HepG2 (cell line): ENCODE results near the gene NDUFAF3. TPM values are rescaled to one million over a fixed set of nuclear protein-coding genes. Genes with fewer than 3 reads are reported as not detected.

Experiments
- GLMP ChIP-seq: sonication (generic); formaldehyde crosslinking; IDR thresholded peaks from 2 replicates; pipeline ENCODE4 v1.9.0; 2021; ENCODE audit warnings: missing genetic modification reagents, mild to moderate bottlenecking, borderline replicate concordance
- NR3C1 ChIP-seq: sonication (generic); formaldehyde crosslinking; IDR thresholded peaks from 2 replicates; pipeline ENCODE4 v1.4.0; 2020; ENCODE audit warnings: missing genetic modification reagents
- RBM39 ChIP-seq: fragments of 200-400 bp; formaldehyde crosslinking; IDR thresholded peaks from one replicate; pipeline ENCODE4 v1.6.1; 2018; ENCODE audit warnings: antibody characterized with exemption, mild to moderate bottlenecking, low read depth, low read length; ENCODE audit not compliant: poor library complexity, severe bottlenecking
- RFX1 ChIP-seq: fragments of 450-650 bp; IDR thresholded peaks from 2 replicates; pipeline ENCODE4 v1.6.1; 2017
- RNF2 ChIP-seq: fragments of 450-650 bp; conservative IDR thresholded peaks from 2 replicates; pipeline ENCODE4 v1.6.1; 2016; ENCODE audit warnings: low read depth
- SMYD3 ChIP-seq: sonication (generic); formaldehyde crosslinking; IDR thresholded peaks from 2 replicates; pipeline ENCODE4 v1.8.1; 2023; ENCODE audit warnings: mild to moderate bottlenecking, missing genetic modification reagents
- TBX3 ChIP-seq: fragments of 450-650 bp; IDR thresholded peaks from 2 replicates; pipeline ENCODE4 v1.6.1; 2017; ENCODE audit warnings: antibody characterized with exemption, mild to moderate bottlenecking, inconsistent platforms, borderline replicate concordance
- ZBTB4 ChIP-seq: sonication (generic); formaldehyde crosslinking; IDR thresholded peaks from 2 replicates; pipeline ENCODE4 v1.4.0; 2020; ENCODE audit warnings: missing genetic modification reagents, mild to moderate bottlenecking, borderline replicate concordance
- ZEB1 ChIP-seq: IDR thresholded peaks from 2 replicates; pipeline ENCODE4 v1.6.1; 2012; ENCODE audit warnings: mild to moderate bottlenecking, low read depth, inconsistent platforms; ENCODE audit not compliant: insufficient replicate concordance
- ZFP36L1 ChIP-seq: sonication (generic); formaldehyde crosslinking; IDR thresholded peaks from 2 replicates; pipeline ENCODE4 v1.8.0; 2022; ENCODE audit warnings: mild to moderate bottlenecking, missing genetic modification reagents, moderate library complexity
- ZNF101 ChIP-seq: sonication (generic); formaldehyde crosslinking; IDR thresholded peaks from 2 replicates; pipeline ENCODE4 v1.4.0; 2020; ENCODE audit warnings: mild to moderate bottlenecking, low read depth, missing genetic modification reagents, borderline replicate concordance
- ZNF121 ChIP-seq: sonication (generic); formaldehyde crosslinking; IDR thresholded peaks from 2 replicates; pipeline ENCODE4 v1.5.0; 2020; ENCODE audit warnings: mild to moderate bottlenecking, missing genetic modification reagents
- ZNF33B ChIP-seq: sonication (generic); formaldehyde crosslinking; IDR thresholded peaks from 2 replicates; pipeline ENCODE4 v1.5.1; 2020; ENCODE audit warnings: mild to moderate bottlenecking, missing genetic modification reagents
- ZNF7 ChIP-seq: IDR thresholded peaks from 2 replicates; pipeline ENCODE4 v1.6.1; 2016; ENCODE audit warnings: missing biosample characterization, missing genetic modification reagents
- ZNF777 ChIP-seq: sonication (generic); formaldehyde crosslinking; IDR thresholded peaks from 2 replicates; pipeline ENCODE4 v1.4.0; 2020; ENCODE audit warnings: missing genetic modification reagents
- ZSCAN30 ChIP-seq: sonication (generic); formaldehyde crosslinking; IDR thresholded peaks from 2 replicates; pipeline ENCODE4 v1.5.0; 2020; ENCODE audit warnings: mild to moderate bottlenecking, missing genetic modification reagents
- polyA plus RNA-seq, 8 experiments: library from polyadenylated mRNA; depleted of rRNA in 3 of 8; stranded (reverse) in 7 of 8; unstranded in 1 of 8; fragments of >200 nt; fragmentation: Illumina TruSeq in 4 of 8; extraction: Trizol in 4 of 8; gene quantifications; 2 replicates each; pipeline versions ENCODE4 v1.2.1 to v1.2.3, GENCODE V29; 2011 to 2016; ENCODE audit warnings: low read depth in 4 of 8, missing spikeins in 1 of 8, mixed read lengths in 1 of 8; ENCODE audit not compliant: insufficient read depth in 1 of 8
- total RNA-seq, 5 experiments: library from RNA; depleted of rRNA; stranded (reverse); fragments of >200 nt; fragmentation: Illumina TruSeq; extraction: Trizol; gene quantifications; 2 replicates each; pipeline ENCODE4 v1.2.3, GENCODE V29; 2016; ENCODE audit warnings: low read depth in 1 of 5
- TF ChIP-seq, protein P1 (sequence below): fragments of 450-650 bp; IDR thresholded peaks from 2 replicates; pipeline ENCODE4 v1.6.1; 2017; ENCODE audit warnings: mild to moderate bottlenecking
- TF ChIP-seq, protein P2 (sequence below): sonication (generic); formaldehyde crosslinking; IDR thresholded peaks from 2 replicates; pipeline ENCODE4 v1.4.0; 2020; ENCODE audit warnings: mild to moderate bottlenecking, missing genetic modification reagents
- TF ChIP-seq, protein P3 (sequence below): sonication (generic); formaldehyde crosslinking; IDR thresholded peaks from 2 replicates; pipeline ENCODE4 v1.9.0; 2021; ENCODE audit warnings: missing genetic modification reagents, borderline replicate concordance

The NDUFAF3 gene
- total and polyA plus RNA-seq, 2 of the 13 experiments (the other 11 are each of a cell fraction or from before 2014, with no cell fraction given) = 39.0 to 50.0 TPM

DNA sequence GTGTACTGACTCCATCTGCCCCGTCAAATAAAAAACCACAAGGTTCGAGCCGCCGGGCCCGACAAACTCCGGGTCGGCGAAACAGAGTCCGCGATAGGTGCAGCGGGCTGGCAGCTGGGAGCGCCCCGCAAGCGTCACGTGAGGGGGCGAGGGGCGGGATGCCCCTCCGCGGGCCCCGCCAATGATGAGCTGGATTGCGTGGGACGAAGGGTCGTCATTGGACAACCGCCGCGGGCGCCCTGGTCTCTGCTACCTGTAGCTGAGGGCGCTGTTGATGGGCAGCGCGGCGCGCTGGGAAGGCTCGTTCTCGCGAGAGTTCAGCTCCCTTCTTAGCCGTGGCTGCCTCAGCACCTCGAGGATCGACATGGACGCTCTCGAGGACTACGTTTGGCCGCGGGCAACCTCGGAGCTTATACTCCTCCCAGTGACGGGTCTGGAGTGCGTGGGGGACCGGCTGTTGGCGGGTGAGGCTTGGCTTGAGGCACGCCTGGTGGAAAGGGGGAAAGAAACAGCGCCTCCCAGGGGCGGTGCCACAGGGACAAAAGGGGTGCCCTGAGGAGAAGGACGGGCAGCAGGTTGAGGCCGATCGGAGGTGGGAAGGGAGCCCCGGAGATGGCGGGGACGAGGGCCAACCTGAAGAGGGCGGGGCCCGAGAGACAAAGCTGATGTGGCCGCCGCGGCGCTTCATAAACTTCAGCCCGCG lies 14.7 kb upstream of the NDUFAF3 start, which contains the start of gene WDR6 (continued):
- TF ChIP-seq ZEB1 (no peak), ZNF7 (CRISPR knock-in tag) (no peak; the same call in 1 of the 2 replicates), RNF2 (peak; percentile 84), SMYD3 (0 out of 2 replicates have a peak, but pooled peaks have one; percentile 61), RBM39 (peak; percentile 90), ZNF121 (CRISPR knock-in tag) (no peak), ZNF101 (no peak; the same call in 1 of the 2 replicates), ZNF777 (CRISPR knock-in tag) (peak; percentile 51; the same call in 1 of the 2 replicates), ZBTB4 (CRISPR knock-in tag) (no peak), NR3C1 (CRISPR knock-in tag) (no peak), TBX3 (no peak; the same call in 1 of the 2 replicates), RFX1 (no peak), GLMP (CRISPR knock-in tag) (no peak), ZFP36L1 (CRISPR knock-in tag) (no peak), ZSCAN30 (CRISPR knock-in tag) (no peak), ZNF33B (CRISPR knock-in tag) (no peak)
- TF ChIP-seq, protein P1, sequence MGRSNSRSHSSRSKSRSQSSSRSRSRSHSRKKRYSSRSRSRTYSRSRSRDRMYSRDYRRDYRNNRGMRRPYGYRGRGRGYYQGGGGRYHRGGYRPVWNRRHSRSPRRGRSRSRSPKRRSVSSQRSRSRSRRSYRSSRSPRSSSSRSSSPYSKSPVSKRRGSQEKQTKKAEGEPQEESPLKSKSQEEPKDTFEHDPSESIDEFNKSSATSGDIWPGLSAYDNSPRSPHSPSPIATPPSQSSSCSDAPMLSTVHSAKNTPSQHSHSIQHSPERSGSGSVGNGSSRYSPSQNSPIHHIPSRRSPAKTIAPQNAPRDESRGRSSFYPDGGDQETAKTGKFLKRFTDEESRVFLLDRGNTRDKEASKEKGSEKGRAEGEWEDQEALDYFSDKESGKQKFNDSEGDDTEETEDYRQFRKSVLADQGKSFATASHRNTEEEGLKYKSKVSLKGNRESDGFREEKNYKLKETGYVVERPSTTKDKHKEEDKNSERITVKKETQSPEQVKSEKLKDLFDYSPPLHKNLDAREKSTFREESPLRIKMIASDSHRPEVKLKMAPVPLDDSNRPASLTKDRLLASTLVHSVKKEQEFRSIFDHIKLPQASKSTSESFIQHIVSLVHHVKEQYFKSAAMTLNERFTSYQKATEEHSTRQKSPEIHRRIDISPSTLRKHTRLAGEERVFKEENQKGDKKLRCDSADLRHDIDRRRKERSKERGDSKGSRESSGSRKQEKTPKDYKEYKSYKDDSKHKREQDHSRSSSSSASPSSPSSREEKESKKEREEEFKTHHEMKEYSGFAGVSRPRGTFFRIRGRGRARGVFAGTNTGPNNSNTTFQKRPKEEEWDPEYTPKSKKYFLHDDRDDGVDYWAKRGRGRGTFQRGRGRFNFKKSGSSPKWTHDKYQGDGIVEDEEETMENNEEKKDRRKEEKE = no peak
- TF ChIP-seq, protein P2, sequence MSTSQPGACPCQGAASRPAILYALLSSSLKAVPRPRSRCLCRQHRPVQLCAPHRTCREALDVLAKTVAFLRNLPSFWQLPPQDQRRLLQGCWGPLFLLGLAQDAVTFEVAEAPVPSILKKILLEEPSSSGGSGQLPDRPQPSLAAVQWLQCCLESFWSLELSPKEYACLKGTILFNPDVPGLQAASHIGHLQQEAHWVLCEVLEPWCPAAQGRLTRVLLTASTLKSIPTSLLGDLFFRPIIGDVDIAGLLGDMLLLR (CRISPR knock-in tag) = peak; percentile 49; the same call in 1 of the 2 replicates
- TF ChIP-seq, protein P3, sequence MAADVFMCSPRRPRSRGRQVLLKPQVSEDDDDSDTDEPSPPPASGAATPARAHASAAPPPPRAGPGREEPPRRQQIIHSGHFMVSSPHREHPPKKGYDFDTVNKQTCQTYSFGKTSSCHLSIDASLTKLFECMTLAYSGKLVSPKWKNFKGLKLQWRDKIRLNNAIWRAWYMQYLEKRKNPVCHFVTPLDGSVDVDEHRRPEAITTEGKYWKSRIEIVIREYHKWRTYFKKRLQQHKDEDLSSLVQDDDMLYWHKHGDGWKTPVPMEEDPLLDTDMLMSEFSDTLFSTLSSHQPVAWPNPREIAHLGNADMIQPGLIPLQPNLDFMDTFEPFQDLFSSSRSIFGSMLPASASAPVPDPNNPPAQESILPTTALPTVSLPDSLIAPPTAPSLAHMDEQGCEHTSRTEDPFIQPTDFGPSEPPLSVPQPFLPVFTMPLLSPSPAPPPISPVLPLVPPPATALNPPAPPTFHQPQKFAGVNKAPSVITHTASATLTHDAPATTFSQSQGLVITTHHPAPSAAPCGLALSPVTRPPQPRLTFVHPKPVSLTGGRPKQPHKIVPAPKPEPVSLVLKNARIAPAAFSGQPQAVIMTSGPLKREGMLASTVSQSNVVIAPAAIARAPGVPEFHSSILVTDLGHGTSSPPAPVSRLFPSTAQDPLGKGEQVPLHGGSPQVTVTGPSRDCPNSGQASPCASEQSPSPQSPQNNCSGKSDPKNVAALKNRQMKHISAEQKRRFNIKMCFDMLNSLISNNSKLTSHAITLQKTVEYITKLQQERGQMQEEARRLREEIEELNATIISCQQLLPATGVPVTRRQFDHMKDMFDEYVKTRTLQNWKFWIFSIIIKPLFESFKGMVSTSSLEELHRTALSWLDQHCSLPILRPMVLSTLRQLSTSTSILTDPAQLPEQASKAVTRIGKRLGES = no peak
